Fibroblast of peridontal ligament (primary cell): ENCODE data around the gene MTHFS.

Experiments used
- DNase-seq: peaks from one replicate; pipeline ENCODE4 v3.0.0-alpha.2; 2010; ENCODE audit errors: extremely low read depth

MTHFS gene

GRCh38 chr15:79875213-79875612, 21.6 kb downstream of the MTHFS start:
- DNase-seq = no peak

GRCh38 chr15:79874242-79874641, 22.6 kb downstream of the MTHFS start:
- DNase-seq = no peak

- DNase-seq = no peak
Measured at GRCh38 chr15:79872358-79873017, 24.3 kb downstream of the MTHFS start.

- DNase-seq = no peak
Measured at GRCh38 chr15:79868554-79868953, 28.3 kb downstream of the MTHFS start.

DNA sequence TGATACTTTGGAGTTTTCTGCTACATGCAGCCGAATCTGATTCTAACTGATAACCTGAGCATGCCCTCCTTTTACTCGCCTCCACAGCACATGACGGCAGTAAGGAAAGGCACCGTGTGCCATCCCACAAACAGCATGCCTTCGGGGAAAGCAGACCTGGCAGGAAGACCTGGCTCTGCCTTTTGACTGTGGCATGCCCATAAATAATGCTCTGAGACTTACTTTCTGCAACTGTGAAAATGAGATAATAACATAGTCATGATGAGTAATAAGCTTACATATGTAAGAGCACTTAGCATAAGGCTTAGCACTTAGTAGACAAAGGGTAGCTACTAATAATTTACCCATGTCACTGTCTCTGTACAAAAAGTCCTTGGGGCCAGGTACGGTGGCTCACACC, 32.9 kb downstream of the MTHFS start:
- no peak for DNase-seq

DNA sequence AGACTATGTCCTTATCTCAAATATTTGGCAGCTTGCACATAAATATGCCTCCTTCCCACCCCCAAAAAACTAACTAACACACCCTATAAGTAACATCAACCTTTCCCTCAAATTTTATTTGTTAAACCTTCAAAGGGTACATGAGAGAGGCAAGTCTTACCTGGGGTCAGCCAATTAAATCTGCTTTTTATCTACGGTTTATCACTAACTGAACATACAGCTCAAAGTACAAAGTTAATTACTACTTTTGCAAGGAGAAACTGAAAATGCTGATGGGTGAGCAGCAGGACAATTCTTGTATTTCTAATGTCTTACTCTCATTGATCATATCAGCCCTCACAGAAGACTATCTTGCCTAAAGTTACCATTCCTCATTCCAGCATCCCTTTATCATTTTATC, 34.6 kb downstream of the MTHFS start:
- no peak for DNase-seq

DNA sequence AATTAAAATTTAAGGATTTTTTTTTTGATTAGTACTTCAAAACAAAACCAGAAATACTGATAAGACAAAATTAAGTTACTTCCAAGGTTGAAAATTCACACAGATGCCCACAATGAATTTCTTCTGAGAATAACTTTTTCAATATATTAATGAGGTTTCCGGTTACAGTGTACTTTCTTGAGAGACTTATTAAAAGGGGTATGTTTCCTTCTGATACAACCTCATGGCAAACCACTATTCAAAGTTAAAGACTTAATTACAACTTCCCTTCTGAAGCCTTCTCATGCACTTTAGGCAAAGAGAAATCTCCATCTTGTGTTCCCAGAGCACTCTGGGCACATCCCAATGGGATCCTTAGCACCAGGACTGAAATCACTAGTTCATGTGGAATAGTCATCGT, 36.2 kb downstream of the MTHFS start:
- DNase-seq = no peak

GRCh38 chr15:79858469-79858868, 38.3 kb downstream of the MTHFS start:
- peak; percentile 29 for DNase-seq

- peak; percentile 93 for DNase-seq
Measured at GRCh38 chr15:79853492-79854328, 43.1 kb downstream of the MTHFS start.

DNA sequence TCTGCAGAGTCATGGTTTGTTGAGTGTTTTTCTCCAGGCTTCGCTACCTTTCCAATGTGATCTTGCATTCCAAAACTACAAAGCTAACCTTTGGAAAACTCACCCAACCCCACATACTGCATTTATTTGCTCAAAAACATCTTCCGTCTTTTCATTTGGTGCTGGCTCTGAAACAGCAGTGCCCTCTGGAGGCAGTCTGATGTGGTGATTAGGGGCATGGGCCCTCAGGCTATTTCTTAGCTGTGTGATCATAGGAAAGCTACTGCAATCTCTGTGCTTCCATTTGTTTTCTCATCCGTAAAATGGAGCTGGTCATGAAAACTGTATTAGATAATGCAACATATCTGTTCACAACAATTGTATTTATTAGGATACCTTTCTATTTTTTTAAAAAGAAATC, 47.0 kb downstream of the MTHFS start:
- peak; percentile 58 for DNase-seq

GRCh38 chr15:79846539-79846938, 50.3 kb downstream of the MTHFS start:
- no peak for DNase-seq

DNA sequence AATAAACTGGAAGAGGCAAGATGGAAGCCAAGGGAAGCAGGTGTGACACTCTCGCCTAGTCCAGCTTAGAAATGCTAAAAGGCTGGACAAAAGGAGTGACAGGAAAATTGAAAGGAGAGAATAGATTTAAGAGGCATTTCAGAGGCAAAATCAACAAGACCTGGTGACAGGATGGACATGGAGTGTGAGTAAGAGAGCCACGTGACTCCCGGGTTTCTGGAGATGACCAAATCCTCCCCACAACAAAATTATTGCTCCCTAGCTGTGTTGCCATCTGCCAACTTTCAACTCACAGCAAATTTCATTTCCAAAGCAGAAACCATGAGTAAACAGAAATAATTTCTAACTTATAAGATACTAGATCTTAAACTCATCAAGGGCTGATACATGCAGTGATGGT, 52.6 kb downstream of the MTHFS start:
- no peak for DNase-seq

DNA sequence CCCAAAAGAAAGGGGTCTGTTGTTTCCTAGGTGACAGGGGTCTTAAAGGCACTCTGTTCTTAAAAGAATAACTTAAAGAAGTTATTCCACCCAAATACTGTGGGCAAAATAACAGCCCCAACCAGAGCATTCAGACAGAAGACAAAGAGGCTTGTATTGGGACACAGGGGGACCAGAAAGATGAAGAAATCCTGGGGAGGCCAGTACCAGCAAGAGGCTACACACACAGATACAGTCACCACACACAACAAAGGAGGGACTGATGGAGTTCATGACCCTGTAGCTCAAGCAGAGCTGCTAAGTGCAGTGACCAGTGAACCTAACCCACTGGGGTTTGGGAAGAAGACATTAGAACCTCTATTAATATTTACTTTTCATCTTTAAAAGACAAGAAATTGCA, 59.0 kb downstream of the MTHFS start:
- DNase-seq = no peak

GRCh38 chr15:79834495-79834894, 62.3 kb downstream of the MTHFS start:
- no peak for DNase-seq

DNA sequence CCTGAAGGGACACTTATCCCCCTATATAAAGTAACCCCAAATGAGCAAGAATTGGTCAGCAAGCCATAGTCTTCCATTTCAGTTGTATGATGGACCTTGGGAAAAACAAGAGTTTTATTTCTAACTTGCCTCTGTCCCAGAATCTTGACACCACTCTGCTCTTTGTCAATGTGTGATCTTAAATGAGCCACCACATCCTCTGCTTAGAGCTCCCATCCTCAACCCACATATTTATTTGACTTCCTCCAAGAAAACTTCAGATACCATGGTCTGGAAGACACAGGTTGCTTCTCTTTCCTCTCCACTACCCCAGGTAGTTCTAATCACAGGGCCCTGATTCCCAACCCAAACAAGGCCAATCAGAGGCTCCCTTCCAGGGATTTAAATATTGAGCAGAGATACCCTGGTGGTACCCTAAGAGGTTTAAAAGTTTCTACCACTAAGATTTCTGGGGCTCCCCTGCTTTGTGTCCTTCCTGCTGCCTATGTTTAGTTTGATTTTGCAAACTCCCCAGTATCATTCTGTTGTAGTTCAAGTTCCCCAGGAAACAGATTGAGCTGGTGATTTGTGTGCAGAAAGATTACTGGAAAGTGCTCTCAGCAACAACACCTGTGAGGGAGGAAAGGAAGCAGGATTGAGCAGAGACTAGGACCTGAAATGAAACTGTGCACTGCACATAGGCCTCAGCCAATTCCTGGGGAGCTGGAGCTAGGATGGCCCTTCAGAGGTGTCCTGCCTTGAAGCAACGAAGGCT, 64.3 kb downstream of the MTHFS start:
- DNase-seq = no peak

- no peak for DNase-seq
Measured at GRCh38 chr15:79831604-79832003, 65.2 kb downstream of the MTHFS start.

DNA sequence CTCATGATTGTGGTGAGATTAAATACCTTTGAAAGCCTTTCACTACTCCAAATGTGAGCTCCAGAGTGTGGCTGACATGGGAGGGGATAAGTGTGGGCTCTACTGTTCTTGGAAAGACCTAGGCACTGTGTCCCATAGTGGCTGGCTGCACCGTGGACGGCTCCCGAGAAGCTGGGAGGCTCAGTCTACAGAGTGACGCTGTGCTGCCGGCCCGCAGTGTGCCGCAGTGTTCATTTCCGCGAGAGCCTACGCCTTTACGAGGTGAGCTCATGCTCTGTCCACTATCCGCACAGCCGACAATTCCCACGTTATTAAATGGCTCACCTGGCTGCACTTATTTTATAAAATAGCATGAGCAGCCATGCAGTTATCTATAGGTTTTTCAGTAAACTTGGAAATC, 66.9 kb downstream of the MTHFS start:
- DNase-seq = no peak

DNA sequence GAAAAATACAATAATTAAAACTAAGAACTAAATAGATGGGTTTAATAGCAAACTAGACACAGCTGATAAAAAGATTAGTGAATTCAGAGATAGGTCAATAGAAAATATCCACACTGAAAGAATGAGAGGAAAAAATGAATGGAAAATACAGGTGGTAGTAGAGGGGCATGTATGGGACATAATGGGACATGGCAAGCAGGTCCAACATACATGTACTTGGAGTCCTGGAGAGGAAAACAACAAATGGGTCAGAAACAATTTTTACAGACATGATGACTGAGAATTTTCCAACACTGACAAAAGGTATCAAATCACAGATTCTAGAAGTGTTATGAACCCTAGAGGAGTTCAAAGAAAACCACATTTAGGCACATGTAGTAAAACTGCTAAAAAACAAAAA, 68.4 kb downstream of the MTHFS start:
- DNase-seq = no peak

DNA sequence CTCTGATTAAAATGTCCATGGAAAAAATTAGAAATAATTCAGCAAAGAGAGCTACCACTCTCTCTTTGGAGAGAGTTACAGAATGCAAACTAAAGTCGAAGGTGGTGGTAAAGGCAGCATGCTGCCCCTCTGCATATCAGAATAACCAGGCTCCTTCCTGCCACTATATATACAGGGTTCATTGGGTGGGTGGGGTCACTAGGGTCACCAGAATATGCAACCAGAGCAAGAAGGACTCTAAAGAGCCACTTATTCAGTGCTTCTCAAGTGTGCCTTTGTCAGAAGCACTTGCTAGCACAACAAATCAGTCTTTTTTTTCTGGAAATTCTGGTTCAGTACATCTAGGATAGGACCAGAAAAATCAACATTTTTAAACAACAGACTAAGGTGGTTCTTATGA, 70.0 kb downstream of the MTHFS start:
- DNase-seq = no peak

- DNase-seq = no peak
Measured at GRCh38 chr15:79824136-79824701, 72.6 kb downstream of the MTHFS start.

- no peak for DNase-seq
Measured at GRCh38 chr15:79820820-79821219, 76.0 kb downstream of the MTHFS start.

GRCh38 chr15:79820176-79820575, 76.6 kb downstream of the MTHFS start:
- no peak for DNase-seq
